Keratinocyte (primary cell): ENCODE data around the gene AGR3. TPM values are rescaled to one million over a fixed set of nuclear protein-coding genes. Genes with fewer than 3 reads are reported as not detected.

Experiments used
- DNase-seq: peaks from one replicate; pipeline ENCODE4 v3.0.0-alpha.2; 2011; ENCODE audit warnings: low read depth, missing footprints, low spot score
- FAIRE-seq: peaks from 2 replicates; lab custom pipeline; 2011; peaks lifted over from hg19 to GRCh38; lab: Jason Lieb, UNC
- H2AFZ ChIP-seq: 2 replicates; pipeline ENCODE4 v1.6.0; 2012; ENCODE audit warnings: low read length, control low read depth, inconsistent platforms; ENCODE audit not compliant: control insufficient read depth
- H3K27ac ChIP-seq: 2 replicates; pipeline ENCODE4 v1.5.1; 2011; ENCODE audit warnings: low read length; ENCODE audit not compliant: control insufficient read depth, insufficient read depth
- H3K27me3 ChIP-seq: 3 replicates; pipeline ENCODE4 v1.6.0; 2011; ENCODE audit warnings: low read length; ENCODE audit not compliant: control insufficient read depth, insufficient read depth; ENCODE audit errors: extremely low read depth
- H3K36me3 ChIP-seq, 2 experiments: 2 replicates in 1 of 2; 3 replicates in 1 of 2; pipeline ENCODE4 v1.5.1; 2011; ENCODE audit warnings: low read length in 2 of 2, mild to moderate bottlenecking in 1 of 2; ENCODE audit not compliant: control insufficient read depth in 2 of 2, insufficient read depth in 2 of 2; ENCODE audit errors: extremely low read depth in 1 of 2
- H3K4me1 ChIP-seq: 3 replicates; pipeline ENCODE4 v1.5.1; 2011; ENCODE audit warnings: low read length; ENCODE audit not compliant: control insufficient read depth, insufficient read depth; ENCODE audit errors: extremely low read depth
- H3K4me2 ChIP-seq: 3 replicates; pipeline ENCODE4 v1.6.0; 2011; ENCODE audit warnings: low read depth, low read length; ENCODE audit not compliant: control insufficient read depth, insufficient read depth; ENCODE audit errors: extremely low read depth
- H3K4me3 ChIP-seq, 3 experiments: fragments of 200-600 bp in 1 of 3; sonication (generic) in 1 of 3; 2 replicates in 2 of 3; 3 replicates in 1 of 3; pipeline ENCODE4 v1.5.1; 2011 to 2016; ENCODE audit warnings: low read length in 3 of 3, mild to moderate bottlenecking in 3 of 3, control low read depth in 2 of 3, inconsistent platforms in 1 of 3, low read depth in 1 of 3, mixed read lengths in 1 of 3, mixed run types in 1 of 3, moderate library complexity in 1 of 3; ENCODE audit not compliant: control insufficient read depth in 2 of 3, insufficient read depth in 2 of 3; ENCODE audit errors: extremely low read depth in 1 of 3
- H3K79me2 ChIP-seq: 2 replicates; pipeline ENCODE4 v1.6.0; 2012; ENCODE audit warnings: low read length; ENCODE audit not compliant: control insufficient read depth, insufficient read depth
- H3K9ac ChIP-seq: 3 replicates; pipeline ENCODE4 v1.6.0; 2011; ENCODE audit warnings: low read length; ENCODE audit not compliant: control insufficient read depth, insufficient read depth; ENCODE audit errors: extremely low read depth
- H3K9me1 ChIP-seq: 3 replicates; pipeline ENCODE4 v1.6.0; 2011; ENCODE audit warnings: low read length; ENCODE audit not compliant: control insufficient read depth, insufficient read depth; ENCODE audit errors: extremely low read depth
- H3K9me3 ChIP-seq: 2 replicates; pipeline ENCODE4 v1.5.1; 2012; ENCODE audit warnings: low read depth, low read length; ENCODE audit not compliant: control insufficient read depth
- H4K20me1 ChIP-seq: 3 replicates; pipeline ENCODE4 v1.6.0; 2011; ENCODE audit warnings: low read length; ENCODE audit not compliant: control insufficient read depth, insufficient read depth; ENCODE audit errors: extremely low read depth
- EZH2 ChIP-seq: IDR thresholded peaks from one replicate; pipeline ENCODE4 v1.6.1; 2012; ENCODE audit warnings: inconsistent platforms, mild to moderate bottlenecking, low read length, moderate library complexity
- dilution Hi-C: fragments of 300-500 bp; cut with MboI; formaldehyde crosslinking; loops from one replicate; pipeline ENCODE4 v1.7.0; 2020; ENCODE audit warnings: low sequenced_read_pairs; ENCODE audit not compliant: extremely low pct_ligation_motif_present
- polyA plus RNA-seq, 5 experiments: library from polyadenylated mRNA; depleted of rRNA in 3 of 5; stranded (reverse) in 3 of 5; stranded (forward) in 1 of 5; unstranded in 1 of 5; fragments of >200 nt; gene quantifications; 1 replicate in 1 of 5; 2 replicates in 3 of 5; 3 replicates in 1 of 5; pipeline versions ENCODE4 v1.2.1 to v1.2.3, GENCODE V29; 2011 to 2012; ENCODE audit warnings: missing spikeins in 2 of 5, low read depth in 1 of 5, low replicate concordance in 1 of 5
- TF ChIP-seq, protein P1 (sequence below), 3 experiments: IDR thresholded peaks in 1 of 3; conservative IDR thresholded peaks in 1 of 3; optimal IDR thresholded peaks in 1 of 3; 2 replicates in 2 of 3; 3 replicates in 1 of 3; pipeline versions ENCODE3 to v1.5.1; 2011; ENCODE audit warnings: low read length in 3 of 3, mild to moderate bottlenecking in 3 of 3, moderate library complexity in 2 of 3, control low read depth in 1 of 3, inconsistent platforms in 1 of 3; ENCODE audit not compliant: insufficient read depth in 2 of 3; ENCODE audit errors: extremely low read depth in 1 of 3

AGR3 gene
- polyA plus RNA-seq, 1 donor (not counting 4 experiments of a cell fraction or from before 2014, with no cell fraction given) = not detected

DNA sequence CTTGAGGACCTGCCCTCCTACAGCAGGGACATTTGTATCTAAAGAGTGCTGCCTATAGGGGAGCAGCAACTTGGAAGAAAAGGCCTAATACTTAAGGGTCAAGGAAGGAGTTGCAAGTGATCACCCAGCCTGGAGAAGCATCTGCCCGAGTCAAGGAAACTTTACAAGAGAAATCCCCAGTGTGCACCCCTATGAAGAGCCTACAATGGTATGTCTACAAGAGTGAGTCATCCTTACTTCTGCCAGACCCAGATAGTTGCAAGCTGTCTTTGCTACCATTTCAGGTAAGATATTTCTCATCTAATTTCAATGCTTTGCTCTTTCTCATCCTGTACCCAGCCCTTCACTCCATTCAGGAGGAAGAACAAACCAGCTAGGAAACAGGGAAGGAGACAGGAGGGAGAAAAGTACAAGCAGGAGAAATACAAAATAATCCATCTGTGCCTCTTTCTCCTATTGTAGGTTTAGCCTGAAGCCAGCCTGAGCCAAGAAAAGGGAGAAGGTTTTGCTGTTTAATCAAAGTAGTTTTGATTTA, 34.4 kb upstream of the AGR3 start:
- Histone ChIP-seq H3K27me3 (no peaks in the 10 kb centered on the region), H3K36me3 (no peaks in the 10 kb centered on the region), H3K4me1 (peaks cover 43% of the 10 kb centered on the region), H3K27ac (peak overlapping the region; percentile 74), H3K9me1 (no peaks in the 10 kb centered on the region), H4K20me1 (no peaks in the 10 kb centered on the region), H3K4me3 (peak overlapping the region; percentile 22 to 70 (median 70)), H3K9me3 (no peaks in the 10 kb centered on the region), H3K4me2 (peak overlapping the region; percentile 97), H3K9ac (peak overlapping the region; percentile 48), H2AFZ (peak overlapping the region; percentile 84), H3K79me2 (no peaks in the 10 kb centered on the region)
- DNase-seq (peak; percentile 74), FAIRE-seq (peak; percentile 79)
- TF ChIP-seq, protein P1, sequence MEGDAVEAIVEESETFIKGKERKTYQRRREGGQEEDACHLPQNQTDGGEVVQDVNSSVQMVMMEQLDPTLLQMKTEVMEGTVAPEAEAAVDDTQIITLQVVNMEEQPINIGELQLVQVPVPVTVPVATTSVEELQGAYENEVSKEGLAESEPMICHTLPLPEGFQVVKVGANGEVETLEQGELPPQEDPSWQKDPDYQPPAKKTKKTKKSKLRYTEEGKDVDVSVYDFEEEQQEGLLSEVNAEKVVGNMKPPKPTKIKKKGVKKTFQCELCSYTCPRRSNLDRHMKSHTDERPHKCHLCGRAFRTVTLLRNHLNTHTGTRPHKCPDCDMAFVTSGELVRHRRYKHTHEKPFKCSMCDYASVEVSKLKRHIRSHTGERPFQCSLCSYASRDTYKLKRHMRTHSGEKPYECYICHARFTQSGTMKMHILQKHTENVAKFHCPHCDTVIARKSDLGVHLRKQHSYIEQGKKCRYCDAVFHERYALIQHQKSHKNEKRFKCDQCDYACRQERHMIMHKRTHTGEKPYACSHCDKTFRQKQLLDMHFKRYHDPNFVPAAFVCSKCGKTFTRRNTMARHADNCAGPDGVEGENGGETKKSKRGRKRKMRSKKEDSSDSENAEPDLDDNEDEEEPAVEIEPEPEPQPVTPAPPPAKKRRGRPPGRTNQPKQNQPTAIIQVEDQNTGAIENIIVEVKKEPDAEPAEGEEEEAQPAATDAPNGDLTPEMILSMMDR (optimal IDR thresholded peaks at IDR 0.05 in 1 of 3, IDR thresholded peaks at IDR 0.05 in 1 of 3, conservative IDR thresholded peaks at IDR 0.05 in 1 of 3; ENCODE audit: extremely low read depth in 1 of 3, insufficient read depth in 2 of 3, low read length in 3 of 3) = no peak
- TF ChIP-seq EZH2 = no peak
- dilution Hi-C loops = no loop called here

DNA sequence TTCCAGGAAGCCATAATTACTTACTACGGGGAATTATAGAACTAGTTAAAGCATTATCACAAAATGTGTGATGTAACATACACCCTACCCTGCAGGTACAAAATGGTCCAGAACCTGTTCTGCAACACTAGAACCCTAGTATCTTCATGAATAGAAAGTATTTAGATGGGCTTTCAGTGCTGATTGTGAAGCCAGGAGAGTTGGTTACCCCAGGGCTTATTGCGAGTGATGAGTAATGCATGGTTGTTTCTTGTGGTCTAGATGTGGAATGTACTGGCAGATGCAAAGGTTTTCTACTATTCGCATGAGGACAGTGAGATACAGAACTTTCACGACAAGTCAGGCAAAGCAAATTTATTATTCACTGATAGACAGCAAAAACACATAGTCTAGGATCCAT, 33.6 kb upstream of the AGR3 start:
- H3K4me2 ChIP-seq = peak overlapping the region; percentile 97
- H3K9me1 ChIP-seq = no peaks in the 10 kb centered on the region
- H3K79me2 ChIP-seq = no peaks in the 10 kb centered on the region
- H3K36me3 ChIP-seq = no peaks in the 10 kb centered on the region
- FAIRE-seq (peak; percentile 93), DNase-seq (peak; percentile 92)
- peak overlapping the region; percentile 48 for H3K9ac ChIP-seq
- H2AFZ ChIP-seq = peak overlapping the region; percentile 15
- peak overlapping the region; percentile 74 for H3K27ac ChIP-seq
- H3K4me3 ChIP-seq = peak overlapping the region in 2 of 3 experiments; percentile 70
- H3K4me1 ChIP-seq = peaks cover 43% of the 10 kb centered on the region
- no peaks in the 10 kb centered on the region for H4K20me1 ChIP-seq
- H3K27me3 ChIP-seq = no peaks in the 10 kb centered on the region
- dilution Hi-C loops = no loop called here
- H3K9me3 ChIP-seq = no peaks in the 10 kb centered on the region
- TF ChIP-seq, protein P1 (optimal IDR thresholded peaks at IDR 0.05 in 1 of 3, IDR thresholded peaks at IDR 0.05 in 1 of 3, conservative IDR thresholded peaks at IDR 0.05 in 1 of 3; ENCODE audit: extremely low read depth in 1 of 3, insufficient read depth in 2 of 3, low read length in 3 of 3) = no peak
- TF ChIP-seq EZH2 = no peak
